NT2/D1 (cell line): ENCODE data around the gene C10orf67.

Experiments used
- SUZ12 ChIP-seq: IDR thresholded peaks from 2 replicates; pipeline ENCODE4 v1.6.1; 2011; ENCODE audit not compliant: insufficient read length, insufficient read depth; ENCODE audit errors: extremely low read depth
- ZNF274 ChIP-seq: IDR thresholded peaks from 2 replicates; pipeline ENCODE4 v1.6.1; 2011; ENCODE audit warnings: mild to moderate bottlenecking, low read depth, low read length

DNA sequence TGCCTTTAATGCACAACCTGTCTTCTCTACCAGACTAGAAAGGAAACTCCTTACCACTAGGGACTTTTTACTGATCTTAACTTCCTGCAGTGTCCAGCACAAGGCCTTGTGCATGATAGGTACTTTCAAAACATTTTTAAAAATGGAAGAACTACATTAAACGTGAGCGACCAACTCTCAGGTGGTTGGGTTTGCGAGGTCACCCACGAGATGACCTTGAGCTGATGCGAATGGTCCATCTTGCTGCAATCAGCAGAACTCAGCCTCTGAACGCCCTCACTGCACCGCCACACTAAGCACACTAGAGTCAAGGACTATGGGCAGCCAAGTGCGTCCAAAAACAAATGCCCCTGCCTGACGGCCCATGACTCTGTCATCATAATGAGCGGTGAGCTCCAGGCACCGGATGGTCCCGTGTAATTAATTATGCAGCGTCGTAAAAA, 187.3 kb downstream of the C10orf67 start:
- TF ChIP-seq ZNF274 (no peak), SUZ12 (no peak)
